ENCODE data around the gene KRTAP5-3.
"Not testable (repeated sequence)": the region's sequence is repeated elsewhere in the genome, so short reads cannot be mapped to it uniquely, and the experiment has no call there.

Gene KRTAP5-3, protein sequence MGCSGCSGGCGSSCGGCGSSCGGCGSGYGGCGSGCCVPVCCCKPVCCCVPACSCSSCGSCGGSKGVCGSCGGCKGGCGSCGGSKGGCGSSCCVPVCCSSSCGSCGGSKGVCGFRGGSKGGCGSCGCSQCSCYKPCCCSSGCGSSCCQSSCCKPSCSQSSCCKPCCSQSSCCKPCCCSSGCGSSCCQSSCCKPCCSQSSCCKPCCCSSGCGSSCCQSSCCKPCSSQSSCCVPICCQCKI

DNA sequence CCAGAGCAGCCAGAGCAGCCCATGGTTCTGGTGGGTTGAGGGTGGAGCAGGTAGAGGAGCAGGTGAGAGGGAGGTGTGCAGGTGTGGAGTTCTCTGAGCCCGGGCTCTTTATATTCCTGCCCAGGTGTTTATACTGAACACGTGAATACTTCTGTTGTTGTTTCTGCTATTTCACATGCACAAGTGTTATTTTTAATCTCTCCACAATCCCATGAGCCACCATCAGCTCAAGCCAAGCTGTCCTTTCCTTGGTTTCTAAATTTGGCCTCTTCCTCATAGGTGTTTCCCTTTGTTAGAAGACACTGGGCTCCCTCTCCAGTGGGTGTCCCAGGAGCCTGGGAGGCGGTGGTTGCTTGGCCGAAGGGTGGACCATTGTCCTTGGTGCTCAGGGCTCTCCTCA lies at the start of gene KRTAP5-3:
Gene KRTAP5-3 (minus strand): TSS at position 101 of the 400 bp plus-strand sequence. CDS start 78 bp downstream, at position 23.
- DNase-seq (ENCODE audit: low read depth) = no peak

DNA sequence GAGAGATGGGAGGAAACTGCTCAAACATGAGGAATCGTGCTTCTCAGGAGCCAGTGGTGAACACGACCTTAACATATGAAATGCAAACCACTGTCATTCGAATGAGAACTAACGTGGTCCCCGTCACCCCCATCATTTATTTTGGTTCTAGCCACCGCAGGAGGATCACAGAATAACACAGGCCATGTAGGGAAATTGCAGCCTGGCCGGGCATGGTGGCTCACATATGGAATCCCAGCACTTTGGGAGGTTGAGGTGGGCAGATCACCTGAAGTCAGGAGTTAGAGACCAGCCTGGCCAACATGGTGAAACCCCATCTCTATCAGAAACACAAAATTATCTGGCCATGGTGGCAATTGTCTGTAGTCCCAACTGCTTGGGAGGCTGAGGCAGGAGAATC lies 48.4 kb upstream of the KRTAP5-3 start:
- no peak for DNase-seq (ENCODE audit: low read depth)

DNA sequence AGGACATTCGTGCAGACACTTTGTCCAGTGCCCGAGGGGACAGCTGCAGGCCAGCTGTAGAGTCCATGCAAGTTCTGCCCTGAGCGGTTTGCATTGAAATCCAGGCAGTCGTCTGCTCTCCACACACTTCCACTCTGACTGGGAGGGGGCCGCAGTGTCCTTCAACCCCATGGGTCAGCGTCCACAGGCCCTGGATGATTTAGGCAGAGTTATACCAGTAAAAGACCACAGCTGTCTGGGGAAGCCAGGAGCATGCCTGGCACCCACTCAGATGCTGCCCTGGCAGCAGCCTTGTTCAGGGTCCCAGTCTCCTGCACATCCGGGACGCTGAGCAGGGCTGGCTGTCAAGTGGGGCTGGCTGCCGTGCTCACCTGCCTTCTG lies 47.8 kb upstream of the KRTAP5-3 start:
- DNase-seq (ENCODE audit: low read depth) = no peak

DNA sequence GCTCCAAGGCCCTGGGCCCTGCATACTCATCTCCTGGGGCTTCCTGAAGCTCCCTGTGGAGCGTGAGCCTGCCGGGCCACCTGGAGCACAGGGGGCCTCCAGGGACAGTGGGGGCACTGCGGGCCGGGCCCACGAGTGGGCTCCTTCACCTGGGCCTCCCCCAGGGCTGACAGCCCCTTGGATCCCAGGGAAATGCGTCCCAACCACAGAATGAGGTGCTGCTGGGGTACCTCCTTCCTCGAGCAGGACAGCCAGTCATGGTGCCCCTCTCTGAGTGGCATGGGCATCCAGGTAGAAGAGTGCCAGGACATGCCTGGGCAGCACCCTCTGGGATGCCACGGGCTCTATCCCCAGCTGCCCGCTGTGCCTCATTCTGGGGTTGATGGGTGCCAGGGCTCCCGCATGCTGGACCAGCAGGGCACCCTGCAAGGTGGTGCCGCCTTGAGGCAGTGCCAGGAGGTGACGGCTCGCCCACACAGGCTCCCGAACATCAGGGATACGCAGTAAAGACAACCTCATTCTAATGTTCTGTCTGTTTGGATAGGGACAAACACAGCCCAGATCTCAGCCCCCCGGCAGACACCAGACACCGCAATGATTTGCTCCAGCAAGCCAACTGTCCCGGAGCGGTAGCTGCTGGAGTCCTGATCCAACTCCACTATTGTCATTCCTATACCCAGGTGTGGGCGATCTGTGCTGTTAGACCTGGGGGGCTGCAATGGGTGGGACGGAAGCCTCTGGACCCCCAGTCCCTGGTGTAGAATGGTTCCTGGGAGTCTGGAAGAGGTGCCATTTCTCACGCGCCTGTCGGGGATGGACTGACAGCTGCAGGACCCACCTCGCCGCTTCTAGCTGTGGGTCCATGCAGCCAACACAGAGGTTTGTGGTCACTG lies 47.2 kb upstream of the KRTAP5-3 start:
- DNase-seq (ENCODE audit: low read depth) = no peak

DNA sequence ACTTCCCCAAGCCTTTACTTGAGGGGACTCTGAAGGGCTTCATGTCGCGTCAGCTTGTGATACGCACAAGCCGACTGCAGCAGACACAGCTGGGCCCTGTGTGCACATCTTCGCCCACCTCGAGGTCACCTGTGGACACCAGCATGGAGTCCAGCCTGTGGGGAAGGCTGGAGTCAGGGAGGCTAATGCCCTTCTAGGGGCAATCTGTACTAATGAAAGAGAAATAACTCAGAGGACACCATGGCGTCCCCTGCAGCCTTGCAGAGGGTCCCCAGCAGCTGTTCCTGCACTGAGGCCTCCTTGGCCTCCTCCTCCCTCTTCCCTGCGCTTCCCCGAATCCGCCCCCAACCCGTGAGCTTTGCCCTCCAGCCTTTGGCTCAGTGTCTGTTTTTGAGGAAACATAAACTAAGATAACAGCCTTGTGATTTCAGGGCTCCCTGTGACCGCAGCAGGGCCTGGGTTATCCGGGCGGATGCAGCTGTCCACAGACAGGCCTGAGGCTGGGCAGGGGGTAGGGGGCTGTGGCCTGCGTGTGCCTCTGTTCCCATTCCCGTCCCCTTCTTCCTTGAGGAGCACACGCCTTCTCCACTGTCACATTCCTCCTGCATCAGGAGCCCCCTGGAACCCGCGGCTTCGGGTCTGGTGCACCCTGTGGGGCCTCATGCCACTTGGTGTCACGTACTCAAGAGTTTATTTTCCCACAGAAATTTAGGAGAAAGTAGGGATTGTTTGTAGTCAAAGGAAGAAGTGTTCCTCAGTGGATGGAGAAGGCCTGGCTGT lies 46.3 kb upstream of the KRTAP5-3 start:
- DNase-seq (ENCODE audit: low read depth) = no peak

DNA sequence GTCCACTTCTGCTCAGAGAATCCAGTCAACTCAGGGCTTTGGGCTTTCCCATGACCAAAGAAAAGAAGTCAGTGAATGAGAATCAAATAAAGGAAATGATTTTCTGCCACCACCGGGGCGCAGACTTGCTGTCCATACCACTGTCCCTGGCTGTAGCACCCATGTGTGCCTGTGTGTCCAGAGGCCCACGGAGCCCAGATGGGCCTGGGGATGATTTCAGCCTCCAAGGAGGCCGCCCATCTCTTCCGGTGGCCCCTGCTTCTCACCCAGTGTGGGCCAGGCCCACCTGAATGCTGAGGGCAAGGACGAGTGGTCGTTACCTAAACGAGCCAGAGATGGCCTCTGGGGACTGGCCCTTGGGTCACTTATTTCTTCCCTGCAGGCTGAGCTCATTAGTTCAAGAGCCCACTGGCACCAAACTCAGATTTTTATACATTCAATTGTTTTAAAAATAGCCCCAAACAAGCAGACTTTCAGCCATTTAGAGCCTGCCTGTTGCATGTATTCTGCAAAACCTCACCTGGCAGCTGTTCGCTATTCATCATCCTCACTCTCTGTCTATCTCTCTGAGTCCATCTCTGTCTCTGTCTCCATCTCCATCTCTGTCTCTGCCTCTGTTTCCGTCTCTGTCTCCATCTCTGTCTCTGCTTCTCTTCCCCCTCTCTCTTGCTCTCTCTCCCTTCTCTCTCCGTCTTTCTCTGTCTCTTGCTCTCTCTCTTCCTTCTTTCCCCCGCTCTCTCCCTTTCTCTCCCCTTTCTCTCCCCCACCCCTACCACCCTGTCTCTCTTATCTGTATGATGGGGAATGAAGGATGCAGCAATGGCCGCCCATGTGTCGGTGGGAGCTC lies 45.5 kb upstream of the KRTAP5-3 start:
- DNase-seq (ENCODE audit: low read depth) = no peak

DNA sequence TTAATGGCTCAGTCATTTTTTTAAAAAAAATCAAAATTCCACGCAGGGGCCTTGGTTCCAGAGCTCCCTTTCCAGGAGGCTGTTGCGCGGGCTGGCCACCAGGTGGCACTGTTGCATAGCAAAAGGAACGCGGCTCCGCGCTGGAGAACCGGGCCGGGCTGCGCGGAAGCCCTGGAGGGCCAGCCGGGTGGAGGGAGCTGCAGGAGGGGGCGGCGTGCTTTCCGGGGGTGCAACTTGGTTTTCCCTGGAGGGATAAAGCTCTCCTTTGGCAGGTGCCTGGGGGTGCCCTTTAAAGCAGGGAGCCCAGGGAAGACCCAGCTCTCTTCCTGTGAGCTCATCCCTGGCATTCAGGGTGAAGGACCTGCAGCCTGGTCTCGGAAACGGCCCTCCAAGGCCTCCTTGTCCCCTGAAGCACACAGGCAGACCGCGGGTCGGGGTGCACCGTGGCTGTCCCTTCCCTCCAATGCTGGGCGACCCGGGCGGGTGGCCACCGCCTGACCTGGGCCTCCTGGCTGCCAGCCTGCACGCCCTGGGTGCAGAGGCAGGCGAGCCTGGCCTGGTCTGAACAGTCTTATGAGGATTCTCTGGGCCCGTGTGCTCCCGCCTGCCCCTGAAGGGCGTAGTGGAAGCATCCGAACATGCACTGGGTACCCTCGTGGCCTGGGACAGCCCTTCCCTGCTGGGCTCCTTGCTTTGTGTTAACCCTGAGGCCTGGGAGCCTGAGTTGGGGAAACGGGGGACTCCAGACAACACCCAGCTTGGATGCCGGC lies 44.7 kb upstream of the KRTAP5-3 start:
- DNase-seq (ENCODE audit: low read depth) = peak; percentile 24

DNA sequence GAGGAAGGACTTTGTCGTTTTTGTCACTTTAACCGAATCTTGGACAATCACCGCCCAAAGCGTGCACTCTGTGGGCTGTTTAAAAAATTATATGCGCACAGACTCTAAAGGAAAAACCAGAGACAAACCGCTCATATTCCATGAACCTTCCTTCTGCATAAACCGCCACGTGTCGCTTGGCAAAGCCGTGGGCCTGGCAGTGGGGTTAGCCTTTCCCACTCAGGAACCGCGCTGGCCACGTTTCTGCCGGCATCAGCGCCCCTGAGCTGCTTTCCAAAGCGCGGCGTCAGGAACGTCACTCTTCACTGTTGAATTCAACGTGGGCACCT lies 44.1 kb upstream of the KRTAP5-3 start:
- DNase-seq (ENCODE audit: low read depth) = no peak

DNA sequence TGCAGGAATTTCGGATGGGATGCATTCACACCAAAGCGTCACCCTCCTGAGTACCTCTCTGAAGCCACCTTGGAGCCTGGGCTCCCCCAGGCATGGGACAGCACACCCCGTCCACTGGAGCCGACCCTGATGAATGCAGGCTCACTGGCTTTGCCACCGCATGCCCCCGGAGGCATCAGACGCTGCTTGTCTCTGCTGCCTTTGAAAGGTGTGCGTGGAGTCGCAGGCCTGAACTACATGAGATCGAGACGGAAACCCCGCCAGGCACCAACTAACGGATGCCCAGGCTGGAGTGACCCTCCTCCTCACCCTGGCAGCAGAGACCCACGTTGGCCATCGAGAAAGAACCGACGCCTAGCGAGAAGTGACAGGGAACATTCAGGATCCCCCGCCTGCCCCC lies 43.8 kb upstream of the KRTAP5-3 start:
- no peak for DNase-seq (ENCODE audit: low read depth)

DNA sequence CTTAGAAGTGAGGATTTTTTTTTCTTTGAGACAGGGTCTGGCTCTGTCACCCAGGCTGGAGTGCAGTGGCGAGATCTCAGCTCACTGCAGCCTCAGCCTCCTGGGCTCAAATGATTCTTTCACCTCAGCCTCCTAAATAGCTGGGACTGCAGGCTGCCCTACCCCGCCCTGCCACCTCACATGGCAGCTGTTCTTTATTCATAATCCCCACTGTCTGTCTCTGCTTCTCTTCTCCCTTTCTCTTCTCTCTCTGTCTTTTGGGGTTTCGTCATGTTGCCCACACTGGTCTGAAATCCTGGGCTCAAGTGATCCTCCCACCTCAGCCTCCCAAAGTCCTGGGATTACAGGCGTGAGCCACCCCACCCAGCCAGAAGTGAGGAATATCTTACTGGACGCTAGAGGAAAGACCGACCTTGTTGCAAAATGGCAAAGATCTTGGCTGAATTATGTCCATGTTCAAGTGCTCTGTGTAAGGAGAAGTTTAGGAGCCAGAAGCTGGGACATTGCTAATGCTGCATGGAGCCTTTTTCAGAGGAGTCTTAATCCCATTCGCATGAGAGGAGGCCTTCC lies 43.2 kb upstream of the KRTAP5-3 start:
- DNase-seq (ENCODE audit: low read depth) = no peak

DNA sequence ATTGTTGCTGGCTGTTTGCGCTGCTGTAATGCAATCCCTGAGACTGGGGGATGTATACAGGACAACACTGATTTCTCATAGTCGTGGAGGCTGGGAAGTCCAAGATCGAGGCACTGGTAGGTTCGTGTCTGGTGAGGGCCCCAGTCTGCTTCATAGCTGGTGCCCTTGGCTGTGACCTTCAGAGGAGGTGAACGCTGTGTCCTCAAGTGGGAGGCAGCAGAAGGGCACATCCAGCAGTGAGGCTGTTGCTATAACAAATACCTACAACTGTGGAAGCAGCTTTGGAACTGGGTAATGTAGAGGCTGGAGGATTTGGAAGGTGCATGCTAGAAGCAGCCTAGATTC lies 42.6 kb upstream of the KRTAP5-3 start:
- no peak for DNase-seq (ENCODE audit: low read depth)

DNA sequence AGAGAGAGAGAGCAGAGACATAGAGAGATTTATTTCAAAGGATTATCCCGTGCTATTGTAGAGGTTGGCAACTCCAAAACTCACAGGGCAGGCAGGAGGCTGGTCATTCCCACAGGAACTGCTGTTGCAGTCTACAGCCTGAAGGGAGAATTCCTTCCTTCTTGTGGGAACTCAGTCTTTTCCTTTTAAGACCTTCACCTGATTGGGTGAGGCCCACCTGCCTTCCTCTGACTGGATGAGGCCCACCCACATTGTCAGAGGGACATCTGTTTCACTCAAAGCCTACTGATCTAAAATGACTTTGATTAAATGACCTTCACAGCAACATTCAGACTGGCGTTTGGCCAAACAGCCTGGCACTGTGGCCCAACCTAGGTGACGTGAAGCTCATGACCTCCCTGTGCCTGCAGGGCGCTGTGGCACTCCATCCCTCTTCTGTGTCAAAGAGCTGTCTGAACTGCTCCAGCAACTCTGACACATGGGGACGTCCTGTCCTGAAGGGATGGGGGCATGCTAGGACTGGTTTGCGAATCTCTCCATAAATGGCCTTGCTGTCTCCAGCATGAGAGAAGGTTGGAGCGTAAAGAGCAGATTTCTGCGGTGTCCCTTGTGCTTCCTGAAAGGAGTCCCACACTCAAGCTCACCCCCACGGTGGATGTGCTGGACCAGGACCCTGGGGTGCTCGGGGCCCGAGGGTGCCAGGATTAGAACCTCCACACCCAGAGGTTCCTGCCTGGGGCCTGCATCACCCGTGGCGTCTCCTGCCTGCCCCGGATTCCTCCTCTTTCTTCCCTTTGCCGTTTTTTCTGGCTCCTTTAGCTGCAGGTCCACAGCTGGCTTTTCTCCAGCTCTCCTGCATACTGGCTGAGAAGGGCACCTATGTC lies 42.0 kb upstream of the KRTAP5-3 start:
- DNase-seq (ENCODE audit: low read depth) = no peak

DNA sequence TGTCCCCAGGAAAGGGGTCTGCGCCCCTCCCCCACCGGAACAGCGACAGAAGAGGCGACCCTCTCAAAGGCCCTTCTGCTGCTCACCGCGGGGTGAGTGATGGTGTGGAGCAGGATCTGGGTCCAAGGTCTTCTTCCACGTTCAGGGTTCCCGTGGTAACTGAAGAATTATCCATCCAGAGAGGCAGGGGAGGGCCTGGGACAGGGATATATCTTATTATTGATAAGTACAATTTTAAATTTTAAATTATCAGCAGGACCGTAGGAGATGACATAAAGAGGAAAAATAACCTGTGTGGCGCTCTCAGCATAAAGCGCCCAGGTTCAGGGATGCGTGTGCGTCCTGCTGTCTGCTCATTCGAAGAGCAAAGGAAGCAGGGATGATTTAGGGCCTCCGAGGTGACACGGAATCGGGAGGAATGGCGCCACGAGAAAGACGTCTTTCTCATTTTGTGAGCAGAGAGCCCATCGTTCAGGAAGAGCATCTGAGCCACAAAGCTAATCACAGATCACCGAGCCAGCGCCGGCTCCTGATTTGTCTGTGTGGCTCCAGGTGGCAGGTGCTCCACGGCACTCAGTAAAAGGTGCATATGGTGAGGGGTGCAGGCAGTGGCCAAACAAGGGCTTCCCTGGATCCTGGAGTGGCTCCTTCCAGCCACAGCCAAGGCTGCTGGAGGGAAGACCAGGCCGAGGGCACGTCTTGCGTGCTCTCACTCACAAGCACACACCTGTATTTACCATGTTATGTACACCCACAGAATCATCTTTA lies 40.6 kb upstream of the KRTAP5-3 start:
- DNase-seq (ENCODE audit: low read depth) = no peak

DNA sequence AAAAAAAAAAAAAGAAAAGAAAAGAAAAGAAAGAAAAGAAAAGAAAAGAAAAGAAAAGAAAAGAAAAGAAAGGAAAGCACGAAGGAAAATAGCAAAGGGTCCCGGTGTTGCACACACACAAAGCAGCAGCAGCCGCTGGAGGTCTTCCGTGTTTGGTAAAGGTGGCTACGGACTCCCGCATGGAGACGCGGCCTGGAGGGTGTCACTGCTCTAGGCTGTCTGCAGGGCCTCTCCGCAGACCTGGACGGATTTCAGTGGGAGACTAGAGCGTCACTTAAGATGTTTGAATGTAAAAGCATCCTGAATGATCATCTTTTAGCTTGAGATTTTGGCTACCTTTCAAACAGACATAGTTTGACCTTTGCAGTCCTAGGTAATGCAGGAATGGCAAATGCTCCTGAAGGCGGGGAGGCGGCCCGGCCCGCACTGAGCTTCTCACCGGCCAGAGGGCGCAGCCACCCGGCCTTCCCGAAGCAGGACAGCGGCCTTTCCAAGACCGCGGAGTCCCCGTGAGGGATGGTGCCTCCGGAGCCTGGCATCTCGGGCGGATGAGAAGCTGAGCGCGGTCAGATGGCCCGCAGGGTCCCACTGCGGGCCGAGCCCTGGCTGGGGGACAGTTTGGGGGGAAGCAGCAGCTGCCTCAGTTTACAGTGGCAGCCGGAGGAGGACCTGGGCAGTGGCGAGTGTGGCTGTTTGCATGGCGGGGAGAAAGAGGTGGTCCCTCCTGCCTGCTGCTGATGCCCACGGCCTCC lies 39.8 kb upstream of the KRTAP5-3 start:
- DNase-seq (ENCODE audit: low read depth) = no peak

DNA sequence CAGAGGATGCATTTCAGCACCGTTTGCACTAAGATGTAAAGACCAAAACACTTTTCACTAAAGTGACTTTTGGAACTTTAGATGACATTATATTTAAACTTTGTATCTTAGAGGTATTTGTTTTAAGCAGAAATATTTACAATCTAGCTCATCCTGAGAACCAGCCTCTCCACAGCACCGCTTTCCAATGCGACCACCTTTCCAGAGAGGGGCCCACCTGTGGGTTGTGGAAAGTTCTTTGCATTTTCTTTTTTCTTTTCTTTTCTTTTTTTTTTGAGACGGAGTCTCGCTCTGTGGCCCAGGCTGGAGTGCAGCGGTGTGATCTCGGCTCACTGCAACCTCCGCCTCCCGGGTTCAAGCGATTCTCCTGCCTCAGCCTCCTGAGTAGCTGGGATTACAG lies 38.3 kb upstream of the KRTAP5-3 start:
- DNase-seq (ENCODE audit: low read depth) = not testable (repeated sequence)

DNA sequence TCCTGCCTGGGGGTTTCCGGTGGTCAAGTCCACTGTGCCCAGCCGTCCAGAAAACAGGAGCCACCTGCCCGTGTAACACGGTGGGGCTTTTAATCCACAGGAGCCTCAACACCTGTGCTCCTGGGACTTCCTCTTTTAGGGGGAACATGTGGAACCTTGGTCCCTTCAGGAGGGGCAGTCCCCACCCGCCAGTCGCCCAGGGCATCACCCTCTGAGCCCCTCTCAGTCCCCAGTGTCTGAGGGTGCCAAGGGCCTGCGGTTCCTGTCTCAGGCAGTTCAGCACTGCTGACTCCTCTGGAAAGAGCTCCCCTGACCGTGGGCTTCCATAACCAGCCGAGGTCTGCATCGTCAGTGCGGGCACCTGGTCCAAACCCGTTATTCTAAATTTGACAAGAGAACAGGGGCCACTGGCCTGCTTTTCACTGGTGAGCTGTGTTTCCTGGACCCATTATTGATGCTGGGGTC lies 37.1 kb upstream of the KRTAP5-3 start:
- no peak for DNase-seq (ENCODE audit: low read depth)

DNA sequence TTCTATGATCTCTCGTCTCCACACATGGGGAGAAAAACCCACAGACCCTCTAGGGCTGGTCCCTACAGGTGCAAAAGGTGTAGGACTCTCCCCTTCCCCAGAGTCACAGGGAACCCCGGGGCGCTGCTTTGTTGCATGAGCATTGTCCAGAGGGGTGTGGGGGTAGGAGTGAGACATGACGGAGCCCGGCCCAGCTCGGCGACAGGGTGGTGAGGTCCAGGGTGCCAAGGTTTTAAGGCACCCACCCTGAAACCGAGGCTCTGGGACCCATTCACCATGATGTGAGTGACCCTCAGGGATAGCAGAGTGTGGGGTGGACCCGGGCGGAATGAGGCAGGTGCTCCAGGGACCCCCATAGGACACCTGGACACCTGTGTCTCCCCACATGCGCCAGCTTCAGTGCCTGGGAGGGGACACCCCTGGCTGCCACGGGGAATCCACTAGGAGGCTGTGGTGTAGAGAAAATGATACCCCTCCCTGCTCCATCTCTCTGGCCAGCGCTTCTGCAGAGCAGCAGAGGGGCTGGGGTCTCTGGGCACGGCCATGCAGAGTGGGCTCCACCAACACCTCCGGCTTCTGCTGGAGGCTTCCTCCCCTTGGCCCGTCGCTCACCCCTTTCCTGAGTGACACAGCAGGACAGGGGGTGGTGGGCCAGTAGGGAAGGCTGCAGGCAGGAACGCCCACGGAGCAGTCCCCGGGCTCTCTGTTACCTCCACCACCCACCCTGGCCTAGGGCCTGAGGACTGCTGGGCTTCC lies 36.5 kb upstream of the KRTAP5-3 start:
- no peak for DNase-seq (ENCODE audit: low read depth)
